ENCODE data around the gene IL1RAPL2.

Gene IL1RAPL2

DNA sequence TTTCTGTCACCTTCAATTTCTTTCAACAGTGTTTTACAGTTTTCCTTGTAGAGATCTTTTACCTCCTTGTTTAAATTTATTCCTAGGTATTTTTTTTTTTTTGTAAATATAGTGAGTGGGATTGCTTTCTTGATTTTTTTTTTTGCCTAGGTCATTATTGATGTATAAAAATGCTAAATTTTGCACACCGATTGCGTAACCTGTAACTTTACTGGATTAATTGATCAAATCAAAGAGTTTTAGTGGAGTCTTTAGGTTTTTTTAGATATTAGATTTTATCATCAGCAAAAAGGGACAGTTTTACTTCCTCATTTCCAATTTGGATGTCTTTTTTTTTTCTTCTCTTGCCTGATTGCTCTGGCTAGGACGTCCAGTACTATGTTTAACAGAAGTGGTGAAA is 613.6 kb downstream of the IL1RAPL2 start:
- Histone ChIP-seq H3K36me3 (ENCODE audit: control insufficient read depth in 2 of 2, insufficient read depth in 1 of 2, low read length in 2 of 2) (no peaks in the 10 kb centered on the region), H3K4me1 (ENCODE audit: control insufficient read depth, insufficient read depth, low read length) (no peaks in the 10 kb centered on the region), H3K27ac (ENCODE audit: extremely low read depth, low read depth, low read length) (no peak overlapping the region), H3K4me3 (ENCODE audit: low read depth, low read length) (no peak overlapping the region), H3K9me3 (ENCODE audit: control insufficient read depth, insufficient read depth, low read depth, low read length) (no peaks in the 10 kb centered on the region; the same call in 1 of the 2 replicates)
- no peak for TF ChIP-seq KLF1 (tag by site-specific recombination; IDR thresholded peaks at IDR 0.05)
- no peak for TF ChIP-seq ZNF529 (tag by site-specific recombination; IDR thresholded peaks at IDR 0.05; ENCODE audit: insufficient replicate concordance)
- no peak for TF ChIP-seq ZNF114 (tag by site-specific recombination; IDR thresholded peaks at IDR 0.05)
- TF ChIP-seq KLF16 (tag by site-specific recombination; IDR thresholded peaks at IDR 0.05): no peak
- TF ChIP-seq, protein P1, sequence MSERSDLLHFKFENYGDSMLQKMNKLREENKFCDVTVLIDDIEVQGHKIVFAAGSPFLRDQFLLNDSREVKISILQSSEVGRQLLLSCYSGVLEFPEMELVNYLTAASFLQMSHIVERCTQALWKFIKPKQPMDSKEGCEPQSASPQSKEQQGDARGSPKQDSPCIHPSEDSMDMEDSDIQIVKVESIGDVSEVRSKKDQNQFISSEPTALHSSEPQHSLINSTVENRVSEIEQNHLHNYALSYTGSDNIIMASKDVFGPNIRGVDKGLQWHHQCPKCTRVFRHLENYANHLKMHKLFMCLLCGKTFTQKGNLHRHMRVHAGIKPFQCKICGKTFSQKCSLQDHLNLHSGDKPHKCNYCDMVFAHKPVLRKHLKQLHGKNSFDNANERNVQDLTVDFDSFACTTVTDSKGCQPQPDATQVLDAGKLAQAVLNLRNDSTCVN (tag by site-specific recombination; optimal IDR thresholded peaks at IDR 0.05): no peak
- TF ChIP-seq SCRT1 (tag by site-specific recombination; IDR thresholded peaks at IDR 0.05; ENCODE audit: borderline replicate concordance): no peak
- TF ChIP-seq, protein P2, sequence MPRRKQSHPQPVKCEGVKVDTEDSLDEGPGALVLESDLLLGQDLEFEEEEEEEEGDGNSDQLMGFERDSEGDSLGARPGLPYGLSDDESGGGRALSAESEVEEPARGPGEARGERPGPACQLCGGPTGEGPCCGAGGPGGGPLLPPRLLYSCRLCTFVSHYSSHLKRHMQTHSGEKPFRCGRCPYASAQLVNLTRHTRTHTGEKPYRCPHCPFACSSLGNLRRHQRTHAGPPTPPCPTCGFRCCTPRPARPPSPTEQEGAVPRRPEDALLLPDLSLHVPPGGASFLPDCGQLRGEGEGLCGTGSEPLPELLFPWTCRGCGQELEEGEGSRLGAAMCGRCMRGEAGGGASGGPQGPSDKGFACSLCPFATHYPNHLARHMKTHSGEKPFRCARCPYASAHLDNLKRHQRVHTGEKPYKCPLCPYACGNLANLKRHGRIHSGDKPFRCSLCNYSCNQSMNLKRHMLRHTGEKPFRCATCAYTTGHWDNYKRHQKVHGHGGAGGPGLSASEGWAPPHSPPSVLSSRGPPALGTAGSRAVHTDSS (tag by site-specific recombination; IDR thresholded peaks at IDR 0.05): no peak
- no peak for TF ChIP-seq SP2 (tag by site-specific recombination; IDR thresholded peaks at IDR 0.05)
- no peak for TF ChIP-seq ZBTB48 (tag by site-specific recombination; IDR thresholded peaks at IDR 0.05)
- TF ChIP-seq ZBTB49 (tag by site-specific recombination; IDR thresholded peaks at IDR 0.05; ENCODE audit: low read depth): no peak
- TF ChIP-seq ZNF501 (tag by site-specific recombination; IDR thresholded peaks at IDR 0.05): no peak
- no peak for TF ChIP-seq ZNF341 (tag by site-specific recombination; IDR thresholded peaks at IDR 0.05; ENCODE audit: low read depth)
- TF ChIP-seq KLF9 (tag by site-specific recombination; IDR thresholded peaks at IDR 0.05; ENCODE audit: low read depth): no peak
- TF ChIP-seq ZBTB8A (tag by site-specific recombination; IDR thresholded peaks at IDR 0.05): no peak
- TF ChIP-seq ZNF600 (tag by site-specific recombination; IDR thresholded peaks at IDR 0.05): no peak
- ChIA-PET CTCF (interaction anchor here (1.2 kb wide), 1 partner anchor 11 kb away, joined by 3 read pairs; no protein-coding TSS in a partner anchor), POLR2A (no interaction called here)

DNA sequence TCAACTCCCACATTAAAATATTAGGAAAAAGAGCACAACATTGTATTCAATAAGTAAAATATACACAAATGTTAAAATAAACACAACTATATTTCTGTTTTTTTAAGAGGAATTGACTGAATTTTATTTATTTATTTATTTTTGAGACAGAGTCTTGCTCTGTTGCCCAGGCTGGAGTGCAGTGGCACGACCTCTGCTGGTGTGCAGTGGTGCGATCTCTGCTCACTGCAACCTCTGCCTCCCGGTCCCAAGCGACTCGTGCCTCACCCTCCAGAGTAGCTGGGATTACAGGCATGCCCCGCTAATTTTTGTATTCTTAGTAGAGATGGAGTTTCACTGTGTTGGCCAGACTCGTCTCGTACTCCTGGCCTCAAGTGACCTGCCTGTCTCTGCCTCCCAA is 623.1 kb downstream of the IL1RAPL2 start:
- CTCF ChIA-PET: interaction anchor here (1.0 to 1.8 kb wide), 9 partner anchors 15 to 521 kb away, joined by 3 to 14 read pairs (median 5); no protein-coding TSS in a partner anchor

More for the DNA sequence above, 623.1 kb downstream of the IL1RAPL2 start:
- Histone ChIP-seq H3K27ac (ENCODE audit: extremely low read depth, low read depth, low read length) (no peak overlapping the region), H3K36me3 (ENCODE audit: control insufficient read depth in 2 of 2, insufficient read depth in 1 of 2, low read length in 2 of 2) (no peaks in the 10 kb centered on the region), H3K4me3 (ENCODE audit: low read depth, low read length) (no peak overlapping the region), H3K4me1 (ENCODE audit: control insufficient read depth, insufficient read depth, low read length) (no peaks in the 10 kb centered on the region), H3K9me3 (ENCODE audit: control insufficient read depth, insufficient read depth, low read depth, low read length) (no peaks in the 10 kb centered on the region)
- POLR2A ChIA-PET: no interaction called here
- TF ChIP-seq ZNF114 (tag by site-specific recombination; IDR thresholded peaks at IDR 0.05): no peak
- TF ChIP-seq KLF1 (tag by site-specific recombination; IDR thresholded peaks at IDR 0.05): no peak
- no peak for TF ChIP-seq ZNF202 (tag by site-specific recombination; IDR thresholded peaks at IDR 0.05; ENCODE audit: borderline replicate concordance)
- TF ChIP-seq, protein P3, sequence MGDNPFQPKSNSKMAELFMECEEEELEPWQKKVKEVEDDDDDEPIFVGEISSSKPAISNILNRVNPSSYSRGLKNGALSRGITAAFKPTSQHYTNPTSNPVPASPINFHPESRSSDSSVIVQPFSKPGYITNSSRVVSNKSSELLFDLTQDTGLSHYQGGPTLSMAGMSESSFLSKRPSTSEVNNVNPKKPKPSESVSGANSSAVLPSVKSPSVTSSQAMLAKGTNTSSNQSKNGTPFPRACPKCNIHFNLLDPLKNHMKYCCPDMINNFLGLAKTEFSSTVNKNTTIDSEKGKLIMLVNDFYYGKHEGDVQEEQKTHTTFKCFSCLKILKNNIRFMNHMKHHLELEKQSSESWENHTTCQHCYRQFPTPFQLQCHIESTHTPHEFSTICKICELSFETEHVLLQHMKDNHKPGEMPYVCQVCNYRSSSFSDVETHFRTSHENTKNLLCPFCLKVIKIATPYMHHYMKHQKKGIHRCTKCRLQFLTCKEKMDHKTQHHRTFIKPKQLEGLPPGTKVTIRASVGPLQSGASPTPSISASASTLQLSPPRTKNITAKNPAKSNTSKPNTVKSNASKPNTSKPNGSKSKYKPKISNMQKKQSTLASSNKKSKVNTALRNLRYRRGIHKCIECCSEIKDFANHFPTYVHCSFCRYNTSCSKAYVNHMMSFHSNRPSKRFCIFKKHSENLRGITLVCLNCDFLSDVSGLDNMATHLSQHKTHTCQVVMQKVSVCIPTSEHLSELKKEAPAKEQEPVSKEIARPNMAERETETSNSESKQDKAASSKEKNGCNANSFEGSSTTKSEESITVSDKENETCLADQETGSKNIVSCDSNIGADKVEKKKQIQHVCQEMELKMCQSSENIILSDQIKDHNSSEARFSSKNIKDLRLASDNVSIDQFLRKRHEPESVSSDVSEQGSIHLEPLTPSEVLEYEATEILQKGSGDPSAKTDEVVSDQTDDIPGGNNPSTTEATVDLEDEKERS (tag by site-specific recombination; IDR thresholded peaks at IDR 0.05): no peak
- TF ChIP-seq, protein P4, sequence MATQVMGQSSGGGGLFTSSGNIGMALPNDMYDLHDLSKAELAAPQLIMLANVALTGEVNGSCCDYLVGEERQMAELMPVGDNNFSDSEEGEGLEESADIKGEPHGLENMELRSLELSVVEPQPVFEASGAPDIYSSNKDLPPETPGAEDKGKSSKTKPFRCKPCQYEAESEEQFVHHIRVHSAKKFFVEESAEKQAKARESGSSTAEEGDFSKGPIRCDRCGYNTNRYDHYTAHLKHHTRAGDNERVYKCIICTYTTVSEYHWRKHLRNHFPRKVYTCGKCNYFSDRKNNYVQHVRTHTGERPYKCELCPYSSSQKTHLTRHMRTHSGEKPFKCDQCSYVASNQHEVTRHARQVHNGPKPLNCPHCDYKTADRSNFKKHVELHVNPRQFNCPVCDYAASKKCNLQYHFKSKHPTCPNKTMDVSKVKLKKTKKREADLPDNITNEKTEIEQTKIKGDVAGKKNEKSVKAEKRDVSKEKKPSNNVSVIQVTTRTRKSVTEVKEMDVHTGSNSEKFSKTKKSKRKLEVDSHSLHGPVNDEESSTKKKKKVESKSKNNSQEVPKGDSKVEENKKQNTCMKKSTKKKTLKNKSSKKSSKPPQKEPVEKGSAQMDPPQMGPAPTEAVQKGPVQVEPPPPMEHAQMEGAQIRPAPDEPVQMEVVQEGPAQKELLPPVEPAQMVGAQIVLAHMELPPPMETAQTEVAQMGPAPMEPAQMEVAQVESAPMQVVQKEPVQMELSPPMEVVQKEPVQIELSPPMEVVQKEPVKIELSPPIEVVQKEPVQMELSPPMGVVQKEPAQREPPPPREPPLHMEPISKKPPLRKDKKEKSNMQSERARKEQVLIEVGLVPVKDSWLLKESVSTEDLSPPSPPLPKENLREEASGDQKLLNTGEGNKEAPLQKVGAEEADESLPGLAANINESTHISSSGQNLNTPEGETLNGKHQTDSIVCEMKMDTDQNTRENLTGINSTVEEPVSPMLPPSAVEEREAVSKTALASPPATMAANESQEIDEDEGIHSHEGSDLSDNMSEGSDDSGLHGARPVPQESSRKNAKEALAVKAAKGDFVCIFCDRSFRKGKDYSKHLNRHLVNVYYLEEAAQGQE (tag by site-specific recombination; IDR thresholded peaks at IDR 0.05): no peak
- TF ChIP-seq ZNF23 (tag by site-specific recombination; IDR thresholded peaks at IDR 0.05; ENCODE audit: borderline replicate concordance): no peak
- TF ChIP-seq SCRT1 (tag by site-specific recombination; IDR thresholded peaks at IDR 0.05; ENCODE audit: borderline replicate concordance): no peak
- no peak for TF ChIP-seq ZNF214 (tag by site-specific recombination; IDR thresholded peaks at IDR 0.05; ENCODE audit: borderline replicate concordance)

All from HEK293 (cell line).